ENCODE results near the gene IL17RD.
A peak's percentile ranks its signal among the peaks of the same experiment; 100 is the strongest.

- TF ChIP-seq CTCF (IDR thresholded peaks at IDR 0.05) (peak; percentile 42), EZH2 (IDR thresholded peaks at IDR 0.05) (no peak)
Measured at GRCh38 chr3:57152151-57153143, 12.7 kb downstream of the IL17RD start.
